ENCODE measurements around the gene UNC5B.
"Not testable (repeated sequence)": the region's sequence is repeated elsewhere in the genome, so short reads cannot be mapped to it uniquely, and the experiment has no call there.

The UNC5B gene

GRCh38 chr10:71269301-71270288, 57.2 kb downstream of the UNC5B start:
- DNase-seq, result no peak

- DNase-seq, result peak; percentile 33 to 42
These were observed 58.2 kb downstream of the UNC5B start for GRCh38 chr10:71270301-71271220.

DNA sequence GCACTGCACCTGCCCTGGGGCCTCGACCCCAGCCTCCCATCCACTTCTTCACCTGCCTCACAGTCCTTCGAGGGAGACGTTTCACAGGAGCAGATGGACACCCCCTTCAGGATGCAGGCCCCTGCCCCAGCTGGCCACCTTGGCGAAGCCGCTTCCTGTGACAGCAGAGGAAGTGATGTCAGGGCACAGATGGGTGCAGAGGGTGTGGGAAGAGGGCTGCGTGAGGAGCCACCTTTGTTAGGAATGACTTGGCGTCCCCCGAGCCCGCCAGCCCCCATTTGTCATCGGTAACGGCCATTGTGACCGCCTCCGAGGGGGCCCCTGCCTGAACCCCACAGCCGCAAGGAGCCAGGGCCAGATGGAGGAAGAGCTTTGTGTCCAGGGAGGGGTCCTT, 59.3 kb downstream of the UNC5B start:
- no peak for DNase-seq

DNA sequence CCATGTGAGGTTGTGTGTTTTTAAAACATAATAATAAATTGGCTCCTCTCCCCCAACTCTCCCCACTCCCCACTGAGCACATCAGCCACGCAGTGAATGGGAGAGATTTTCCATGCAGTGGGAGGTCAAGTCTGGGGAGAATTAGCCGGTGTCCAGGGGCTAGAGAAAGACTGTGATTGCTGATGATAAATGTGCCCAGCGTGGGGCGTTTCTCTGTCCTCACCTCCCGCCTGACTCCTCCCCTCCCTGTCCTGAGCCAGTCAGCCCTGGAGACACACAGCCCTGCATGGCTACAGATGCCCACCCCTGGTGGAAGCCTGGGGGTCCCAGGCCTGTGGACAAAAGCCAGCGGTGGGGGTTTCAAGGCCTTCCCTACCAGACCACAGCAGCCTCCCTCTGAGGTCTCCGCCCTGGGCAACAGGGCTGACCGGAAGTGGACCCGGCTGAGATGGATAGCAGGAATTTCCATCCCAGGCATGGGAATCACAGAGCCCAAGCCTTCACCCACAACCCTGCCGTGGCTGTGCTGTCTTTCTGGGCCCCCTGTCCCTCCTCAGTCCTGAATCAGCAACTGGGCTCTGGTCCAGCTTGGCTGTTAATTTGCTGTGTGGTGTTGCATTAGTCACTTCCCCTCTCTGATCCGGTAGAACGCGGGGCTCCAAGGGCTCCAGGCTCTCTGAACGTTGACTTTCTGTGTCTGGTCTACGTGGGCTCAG, 59.8 kb downstream of the UNC5B start:
- DNase-seq, result no peak

- DNase-seq, result not testable (repeated sequence)
These were observed 60.6 kb downstream of the UNC5B start for GRCh38 chr10:71272974-71273373.

GRCh38 chr10:71273506-71273905, 61.1 kb downstream of the UNC5B start:
- DNase-seq, result no peak

- no peak for DNase-seq
These were observed 62.8 kb downstream of the UNC5B start for GRCh38 chr10:71274901-71275796.

- DNase-seq, result no peak
These were observed 64.5 kb downstream of the UNC5B start for GRCh38 chr10:71276873-71277272.

- DNase-seq, result no peak
These were observed 65.7 kb downstream of the UNC5B start for GRCh38 chr10:71277914-71278665.

- peak in 1 of 2 experiments; percentile 19 for DNase-seq
These were observed 66.6 kb downstream of the UNC5B start for GRCh38 chr10:71278691-71279588.

- peak in 1 of 2 experiments; percentile 28 for DNase-seq
These were observed 67.3 kb downstream of the UNC5B start for GRCh38 chr10:71279590-71280170.

DNA sequence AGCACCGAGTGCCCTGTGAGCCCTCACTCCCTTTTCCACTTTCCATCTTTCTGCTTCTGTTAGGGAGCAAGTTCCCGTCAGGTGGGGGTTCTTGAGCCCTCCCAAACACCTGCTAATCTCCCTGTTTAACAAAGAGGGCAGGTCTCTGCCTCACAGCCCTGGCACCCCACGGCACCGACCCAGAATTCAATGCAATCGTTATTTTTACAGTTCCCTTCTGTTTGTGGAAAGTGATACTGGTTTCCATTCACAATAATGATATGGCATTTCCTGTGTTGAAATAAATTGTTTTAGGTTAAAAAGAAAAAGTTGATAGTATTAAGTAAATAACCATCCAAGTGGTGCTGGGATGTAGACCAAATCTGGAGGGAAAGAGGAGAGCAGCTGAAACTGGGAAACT, 67.8 kb downstream of the UNC5B start:
- no peak for DNase-seq

- no peak for DNase-seq
These were observed 68.5 kb downstream of the UNC5B start for GRCh38 chr10:71280825-71281224.

DNA sequence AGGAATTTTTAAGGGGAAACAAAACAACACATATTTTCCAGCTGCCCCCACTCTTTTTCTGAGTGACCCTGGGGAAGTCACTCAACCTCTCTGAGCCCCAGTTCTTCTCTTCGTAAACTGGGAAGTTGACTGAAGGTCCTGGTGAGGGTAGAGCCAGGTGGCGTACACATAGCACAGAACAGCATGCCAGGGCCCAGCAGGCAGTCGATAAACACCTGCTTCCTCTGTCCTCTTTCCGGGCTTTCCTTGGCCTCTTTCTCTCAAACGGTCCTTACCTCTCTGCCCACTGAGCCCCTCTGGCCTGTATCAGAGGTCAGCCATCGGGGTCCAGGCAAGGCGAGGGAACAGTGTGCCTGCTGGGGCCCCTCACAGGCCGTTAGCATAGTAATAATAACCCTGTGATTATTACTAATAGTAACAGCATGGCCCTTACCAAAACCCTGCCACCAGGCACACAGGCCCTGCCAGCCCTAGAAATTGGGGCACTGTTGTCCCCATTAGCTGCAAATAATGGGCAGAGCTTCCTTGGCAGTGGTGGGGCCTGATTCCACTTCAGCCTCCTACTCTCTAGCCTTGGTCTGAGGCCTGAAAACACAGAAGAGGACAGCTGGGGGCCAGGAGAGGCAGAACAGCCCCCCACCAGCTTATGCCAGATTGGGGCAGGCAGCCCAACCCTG, 69.4 kb downstream of the UNC5B start:
- DNase-seq, result peak; percentile 37 to 81

DNA sequence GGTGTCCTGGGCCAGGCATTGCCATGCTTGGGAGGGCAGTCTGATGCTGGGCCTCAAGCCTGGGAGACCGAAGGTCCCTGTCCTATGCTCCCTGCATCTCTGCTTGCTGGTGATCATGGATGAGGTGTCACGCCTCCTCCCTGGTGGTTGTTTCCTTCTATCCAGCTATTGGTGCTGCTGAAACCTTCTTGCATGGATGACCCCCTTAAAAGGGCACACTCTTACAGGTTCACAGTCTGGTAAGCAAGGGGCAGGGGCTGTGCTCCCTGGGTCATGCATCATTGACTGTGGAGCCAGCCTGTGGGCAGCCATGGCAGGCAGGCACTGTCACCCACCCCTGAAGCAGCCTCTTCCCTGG, 69.9 kb downstream of the UNC5B start:
- DNase-seq, result no peak

DNA sequence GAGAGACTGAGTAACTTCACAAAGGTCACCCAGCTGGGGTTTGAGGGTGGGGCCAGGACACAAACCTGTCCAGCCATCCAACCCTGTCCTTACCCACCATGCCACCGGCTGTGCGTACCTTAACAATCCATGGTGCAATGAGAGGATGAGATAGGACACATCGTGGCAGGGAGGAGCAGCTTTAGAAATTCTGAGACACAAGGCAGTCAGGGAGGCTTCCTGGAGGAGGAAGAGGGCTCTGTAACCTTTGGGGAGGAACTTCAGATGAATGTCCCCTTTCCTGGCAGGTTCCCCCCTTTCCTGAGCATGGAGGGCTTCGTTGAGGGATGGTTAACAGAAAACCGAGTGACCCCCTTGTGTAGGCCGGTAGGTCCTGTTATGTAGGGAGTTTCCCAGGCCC, 71.0 kb downstream of the UNC5B start:
- no peak for DNase-seq

DNA sequence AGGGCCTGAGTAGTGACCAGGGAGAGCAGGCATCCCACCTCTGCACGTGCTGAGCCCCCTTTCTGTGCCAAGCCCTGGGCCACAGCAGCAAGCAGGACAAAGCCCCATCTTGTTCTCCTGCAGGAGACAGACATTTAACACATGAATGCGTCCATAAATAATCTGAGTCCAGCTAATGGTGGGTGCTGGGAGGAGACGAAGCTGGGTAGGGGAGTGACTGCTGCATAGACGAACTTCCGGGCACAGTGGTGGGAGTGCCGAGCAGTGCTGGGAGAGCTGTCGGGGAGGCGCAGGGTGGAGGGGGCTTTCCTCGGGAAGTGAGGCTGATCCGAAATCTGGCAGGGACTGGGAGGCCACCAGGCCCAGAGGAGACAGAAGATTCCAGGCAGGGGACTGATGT, 71.5 kb downstream of the UNC5B start:
- no peak for DNase-seq

DNA sequence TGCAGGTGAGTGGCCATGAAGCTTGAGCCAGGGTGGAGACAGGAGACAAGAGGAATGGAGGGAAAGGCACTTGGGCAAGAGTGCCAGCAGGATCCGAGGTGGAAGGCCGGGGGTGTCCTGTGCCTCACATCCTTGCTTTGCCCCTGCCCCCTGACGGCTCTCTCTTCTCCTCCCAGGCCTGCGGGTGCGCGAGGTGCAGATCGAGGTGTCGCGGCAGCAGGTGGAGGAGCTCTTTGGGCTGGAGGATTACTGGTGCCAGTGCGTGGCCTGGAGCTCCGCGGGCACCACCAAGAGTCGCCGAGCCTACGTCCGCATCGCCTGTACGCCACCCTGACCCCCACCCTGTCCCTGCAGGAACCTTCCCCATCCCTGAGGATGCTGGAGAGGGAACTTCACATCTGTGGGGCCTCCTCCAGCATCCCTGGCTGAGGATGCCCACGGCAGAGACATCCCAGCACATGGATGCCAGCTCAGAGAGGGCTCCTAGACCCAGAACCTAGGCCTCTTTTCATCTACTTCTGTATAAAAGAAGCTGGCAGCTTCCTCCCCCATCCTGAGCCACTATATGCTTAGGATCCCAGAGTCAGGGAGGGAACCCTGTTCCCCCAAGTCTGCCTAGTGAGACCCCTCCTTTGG, 72.3 kb downstream of the UNC5B start:
- no peak for DNase-seq

GRCh38 chr10:71285180-71285545, 72.8 kb downstream of the UNC5B start:
- DNase-seq, result peak; percentile 40 to 50
